ENCODE data around the gene HDGFL3. TPM values are rescaled to one million over a fixed set of nuclear protein-coding genes. Genes with fewer than 3 reads are reported as not detected.

Gene HDGFL3
- total RNA-seq, 4 donors from 2014 or later, result 3.7 to 47.7 (median 17.1) TPM

GRCh38 chr15:83199288-83199687 is 8.3 kb downstream of the HDGFL3 start:
- TF ChIP-seq CTCF (IDR thresholded peaks at IDR 0.05), result no peak
- no peak for TF ChIP-seq POLR2A (IDR thresholded peaks at IDR 0.05)
- H3K4me3 ChIP-seq, result no peak overlapping the region
- H3K9me3 ChIP-seq, result no peaks in the 10 kb centered on the region
- intact Hi-C loops (cut with DNase I), result no loop called here
- H3K27ac ChIP-seq, result no peak overlapping the region
- no peaks in the 10 kb centered on the region for H3K27me3 ChIP-seq
- peaks cover 0 to 12% (median 0%) of the 10 kb centered on the region in 3 donors for H3K4me1 ChIP-seq
- WGBS, 2 donors, result 69 to 71% methylated on average over 1 of the region's 1 CpG
- no peaks in the 10 kb centered on the region for H3K36me3 ChIP-seq
- no peak for DNase-seq

DNA sequence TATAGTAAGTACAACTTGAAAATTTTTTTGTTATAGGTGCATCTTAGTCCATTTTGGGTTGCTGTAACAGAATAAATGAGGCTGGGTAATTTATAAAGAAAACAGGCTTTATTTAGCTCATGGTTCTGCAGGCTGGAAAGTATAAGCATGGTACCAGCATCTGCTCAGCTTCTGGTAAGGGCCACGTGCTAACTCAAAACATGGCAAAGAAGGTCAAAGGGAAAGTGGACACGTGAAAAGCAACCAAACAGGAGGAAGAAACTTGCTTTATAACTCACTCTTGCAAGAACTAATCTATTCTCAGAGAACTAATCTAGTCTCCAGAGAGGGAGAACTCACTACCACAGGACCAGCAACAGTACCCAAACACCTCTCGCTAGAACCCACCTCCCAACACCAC is 9.1 kb downstream of the HDGFL3 start:
- TF ChIP-seq CTCF (IDR thresholded peaks at IDR 0.05), result no peak
- intact Hi-C loops (cut with DNase I), result no loop called here
- DNase-seq, result no peak
- H3K27me3 ChIP-seq, result no peaks in the 10 kb centered on the region
- H3K4me3 ChIP-seq, result no peak overlapping the region
- no peaks in the 10 kb centered on the region for H3K36me3 ChIP-seq
- H3K9me3 ChIP-seq, result no peaks in the 10 kb centered on the region
- H3K4me1 ChIP-seq, result peaks cover 0 to 8% (median 1%) of the 10 kb centered on the region in 3 donors
- no peak overlapping the region for H3K27ac ChIP-seq
- 72 to 88% methylated on average over 3 of the region's 3 CpGs for WGBS, 2 donors

GRCh38 chr15:83194528-83194927 is 13.1 kb downstream of the HDGFL3 start:
- intact Hi-C loops (cut with DNase I), result no loop called here
- Histone ChIP-seq H3K36me3 (no peaks in the 10 kb centered on the region), H3K4me3 (no peak overlapping the region), H3K27me3 (no peaks in the 10 kb centered on the region), H3K9me3 (no peaks in the 10 kb centered on the region), H3K4me1 (peaks cover 0 to 12% (median 5%) of the 10 kb centered on the region in 3 donors), H3K27ac (no peak overlapping the region)
- 67% methylated on average over 2 of the region's 2 CpGs for WGBS, 2 donors
- DNase-seq, result no peak
- TF ChIP-seq POLR2A (IDR thresholded peaks at IDR 0.05) (no peak), CTCF (IDR thresholded peaks at IDR 0.05) (no peak)

GRCh38 chr15:83193721-83194120 is 13.9 kb downstream of the HDGFL3 start:
- WGBS, 2 donors, result 43 to 100% methylated on average over 1 to 2 of the region's 2 CpGs
- intact Hi-C loops (cut with DNase I), result no loop called here

DNA sequence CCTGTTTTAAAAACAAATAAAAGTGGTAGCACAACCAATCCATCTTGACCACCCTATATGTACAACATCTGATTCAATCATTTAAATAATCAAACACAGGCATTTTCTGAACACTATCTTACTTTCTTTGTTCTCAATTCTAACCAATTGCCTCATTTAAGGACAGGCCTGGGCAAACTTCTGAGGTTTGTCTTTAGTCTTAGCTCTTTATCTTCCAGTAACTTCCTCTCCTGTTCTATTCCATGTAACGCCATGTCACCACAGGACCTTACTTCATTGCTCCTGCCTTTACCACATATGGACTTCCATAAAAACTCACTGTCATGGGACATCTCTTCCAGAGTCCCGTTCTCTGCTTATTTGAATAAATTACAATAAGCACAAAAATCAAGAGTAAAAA is 14.9 kb downstream of the HDGFL3 start:
- intact Hi-C loops (cut with DNase I), result no loop called here
- TF ChIP-seq CTCF (IDR thresholded peaks at IDR 0.05), result no peak
- no peak for TF ChIP-seq POLR2A (IDR thresholded peaks at IDR 0.05)
- no peak overlapping the region for H3K4me3 ChIP-seq
- no peaks in the 10 kb centered on the region for H3K36me3 ChIP-seq
- H3K27me3 ChIP-seq, result no peaks in the 10 kb centered on the region
- DNase-seq, result no peak
- H3K9me3 ChIP-seq, result no peaks in the 10 kb centered on the region
- peaks cover 0 to 12% (median 5%) of the 10 kb centered on the region in 3 donors for H3K4me1 ChIP-seq
- no peak overlapping the region for H3K27ac ChIP-seq
- 54 to 65% methylated on average over 2 of the region's 2 CpGs for WGBS, 2 donors

More at GRCh38 chr15:83193721-83194120, 13.9 kb downstream of the HDGFL3 start:
- no peak for TF ChIP-seq POLR2A (IDR thresholded peaks at IDR 0.05)
- no peak for TF ChIP-seq CTCF (IDR thresholded peaks at IDR 0.05)
- no peaks in the 10 kb centered on the region for H3K27me3 ChIP-seq
- peaks cover 0 to 12% (median 5%) of the 10 kb centered on the region in 3 donors for H3K4me1 ChIP-seq
- DNase-seq, result no peak
- H3K9me3 ChIP-seq, result no peaks in the 10 kb centered on the region
- no peak overlapping the region for H3K27ac ChIP-seq
- no peaks in the 10 kb centered on the region for H3K36me3 ChIP-seq
- no peak overlapping the region for H3K4me3 ChIP-seq

Measured in esophagus squamous epithelium (tissue), 5 donors.